Keratinocyte (primary cell): ENCODE measurements around the gene GKN1. TPM values are rescaled to one million over a fixed set of nuclear protein-coding genes. Genes with fewer than 3 reads are reported as not detected.
A peak's percentile ranks its signal among the peaks of the same experiment; 100 is the strongest.

ENCODE experiments used
- DNase-seq: peaks from one replicate; pipeline ENCODE4 v3.0.0-alpha.2; 2011; ENCODE audit warnings: low read depth, missing footprints, low spot score
- FAIRE-seq: peaks from 2 replicates; lab custom pipeline; 2011; peaks lifted over from hg19 to GRCh38; lab: Jason Lieb, UNC
- H2AFZ ChIP-seq: 2 replicates; pipeline ENCODE4 v1.6.0; 2012; ENCODE audit warnings: low read length, control low read depth, inconsistent platforms; ENCODE audit not compliant: control insufficient read depth
- H3K27ac ChIP-seq: 2 replicates; pipeline ENCODE4 v1.5.1; 2011; ENCODE audit warnings: low read length; ENCODE audit not compliant: control insufficient read depth, insufficient read depth
- H3K27me3 ChIP-seq: 3 replicates; pipeline ENCODE4 v1.6.0; 2011; ENCODE audit warnings: low read length; ENCODE audit not compliant: control insufficient read depth, insufficient read depth; ENCODE audit errors: extremely low read depth
- H3K36me3 ChIP-seq, 2 experiments: 2 replicates in 1 of 2; 3 replicates in 1 of 2; pipeline ENCODE4 v1.5.1; 2011; ENCODE audit warnings: low read length in 2 of 2, mild to moderate bottlenecking in 1 of 2; ENCODE audit not compliant: control insufficient read depth in 2 of 2, insufficient read depth in 2 of 2; ENCODE audit errors: extremely low read depth in 1 of 2
- H3K4me1 ChIP-seq: 3 replicates; pipeline ENCODE4 v1.5.1; 2011; ENCODE audit warnings: low read length; ENCODE audit not compliant: control insufficient read depth, insufficient read depth; ENCODE audit errors: extremely low read depth
- H3K4me2 ChIP-seq: 3 replicates; pipeline ENCODE4 v1.6.0; 2011; ENCODE audit warnings: low read depth, low read length; ENCODE audit not compliant: control insufficient read depth, insufficient read depth; ENCODE audit errors: extremely low read depth
- H3K4me3 ChIP-seq, 3 experiments: fragments of 200-600 bp in 1 of 3; sonication (generic) in 1 of 3; 2 replicates in 2 of 3; 3 replicates in 1 of 3; pipeline ENCODE4 v1.5.1; 2011 to 2016; ENCODE audit warnings: low read length in 3 of 3, mild to moderate bottlenecking in 3 of 3, control low read depth in 2 of 3, inconsistent platforms in 1 of 3, low read depth in 1 of 3, mixed read lengths in 1 of 3, mixed run types in 1 of 3, moderate library complexity in 1 of 3; ENCODE audit not compliant: control insufficient read depth in 2 of 3, insufficient read depth in 2 of 3; ENCODE audit errors: extremely low read depth in 1 of 3
- H3K79me2 ChIP-seq: 2 replicates; pipeline ENCODE4 v1.6.0; 2012; ENCODE audit warnings: low read length; ENCODE audit not compliant: control insufficient read depth, insufficient read depth
- H3K9ac ChIP-seq: 3 replicates; pipeline ENCODE4 v1.6.0; 2011; ENCODE audit warnings: low read length; ENCODE audit not compliant: control insufficient read depth, insufficient read depth; ENCODE audit errors: extremely low read depth
- H3K9me1 ChIP-seq: 3 replicates; pipeline ENCODE4 v1.6.0; 2011; ENCODE audit warnings: low read length; ENCODE audit not compliant: control insufficient read depth, insufficient read depth; ENCODE audit errors: extremely low read depth
- H3K9me3 ChIP-seq: 2 replicates; pipeline ENCODE4 v1.5.1; 2012; ENCODE audit warnings: low read depth, low read length; ENCODE audit not compliant: control insufficient read depth
- H4K20me1 ChIP-seq: 3 replicates; pipeline ENCODE4 v1.6.0; 2011; ENCODE audit warnings: low read length; ENCODE audit not compliant: control insufficient read depth, insufficient read depth; ENCODE audit errors: extremely low read depth
- EZH2 ChIP-seq: IDR thresholded peaks from one replicate; pipeline ENCODE4 v1.6.1; 2012; ENCODE audit warnings: inconsistent platforms, mild to moderate bottlenecking, low read length, moderate library complexity
- dilution Hi-C: fragments of 300-500 bp; cut with MboI; formaldehyde crosslinking; loops from one replicate; pipeline ENCODE4 v1.7.0; 2020; ENCODE audit warnings: low sequenced_read_pairs; ENCODE audit not compliant: extremely low pct_ligation_motif_present
- polyA plus RNA-seq, 5 experiments: library from polyadenylated mRNA; depleted of rRNA in 3 of 5; stranded (reverse) in 3 of 5; stranded (forward) in 1 of 5; unstranded in 1 of 5; fragments of >200 nt; gene quantifications; 1 replicate in 1 of 5; 2 replicates in 3 of 5; 3 replicates in 1 of 5; pipeline versions ENCODE4 v1.2.1 to v1.2.3, GENCODE V29; 2011 to 2012; ENCODE audit warnings: missing spikeins in 2 of 5, low read depth in 1 of 5, low replicate concordance in 1 of 5
- TF ChIP-seq, protein P1 (sequence below), 3 experiments: IDR thresholded peaks in 1 of 3; conservative IDR thresholded peaks in 1 of 3; optimal IDR thresholded peaks in 1 of 3; 2 replicates in 2 of 3; 3 replicates in 1 of 3; pipeline versions ENCODE3 to v1.5.1; 2011; ENCODE audit warnings: low read length in 3 of 3, mild to moderate bottlenecking in 3 of 3, moderate library complexity in 2 of 3, control low read depth in 1 of 3, inconsistent platforms in 1 of 3; ENCODE audit not compliant: insufficient read depth in 2 of 3; ENCODE audit errors: extremely low read depth in 1 of 3

GKN1 gene
- polyA plus RNA-seq, 1 donor (not counting 4 experiments of a cell fraction or from before 2014, with no cell fraction given), result 0.49 TPM

DNA sequence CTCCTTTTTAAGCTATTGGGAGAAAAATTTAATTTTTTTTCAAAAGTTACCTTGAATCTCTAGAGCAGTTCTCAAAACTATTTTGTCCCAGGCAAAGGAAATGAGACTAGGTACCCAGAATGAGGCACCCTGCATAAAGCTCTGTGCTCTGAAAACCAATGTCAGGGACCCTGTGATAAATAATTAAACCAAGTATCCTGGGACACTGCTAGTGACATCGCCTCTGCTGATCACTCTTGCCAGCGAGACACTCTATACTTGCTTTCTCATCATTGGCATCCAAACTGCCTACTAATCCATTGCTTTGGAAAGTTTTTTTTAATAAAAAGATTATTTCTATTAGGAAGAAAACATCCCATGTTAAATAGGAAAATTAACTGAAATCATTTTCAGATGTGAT lies 1.4 kb downstream of the GKN1 start:
- Histone ChIP-seq H3K4me3 (no peak overlapping the region), H3K9ac (no peak overlapping the region), H3K36me3 (no peaks in the 10 kb centered on the region), H3K27ac (no peak overlapping the region), H3K79me2 (no peaks in the 10 kb centered on the region), H3K9me3 (no peaks in the 10 kb centered on the region), H3K27me3 (peaks cover 3% of the 10 kb centered on the region), H3K4me2 (no peak overlapping the region), H2AFZ (no peak overlapping the region), H3K9me1 (no peaks in the 10 kb centered on the region), H4K20me1 (no peaks in the 10 kb centered on the region), H3K4me1 (peaks cover 23% of the 10 kb centered on the region)
- dilution Hi-C loops, result no loop called here
- no peak for TF ChIP-seq EZH2
- TF ChIP-seq, protein P1, sequence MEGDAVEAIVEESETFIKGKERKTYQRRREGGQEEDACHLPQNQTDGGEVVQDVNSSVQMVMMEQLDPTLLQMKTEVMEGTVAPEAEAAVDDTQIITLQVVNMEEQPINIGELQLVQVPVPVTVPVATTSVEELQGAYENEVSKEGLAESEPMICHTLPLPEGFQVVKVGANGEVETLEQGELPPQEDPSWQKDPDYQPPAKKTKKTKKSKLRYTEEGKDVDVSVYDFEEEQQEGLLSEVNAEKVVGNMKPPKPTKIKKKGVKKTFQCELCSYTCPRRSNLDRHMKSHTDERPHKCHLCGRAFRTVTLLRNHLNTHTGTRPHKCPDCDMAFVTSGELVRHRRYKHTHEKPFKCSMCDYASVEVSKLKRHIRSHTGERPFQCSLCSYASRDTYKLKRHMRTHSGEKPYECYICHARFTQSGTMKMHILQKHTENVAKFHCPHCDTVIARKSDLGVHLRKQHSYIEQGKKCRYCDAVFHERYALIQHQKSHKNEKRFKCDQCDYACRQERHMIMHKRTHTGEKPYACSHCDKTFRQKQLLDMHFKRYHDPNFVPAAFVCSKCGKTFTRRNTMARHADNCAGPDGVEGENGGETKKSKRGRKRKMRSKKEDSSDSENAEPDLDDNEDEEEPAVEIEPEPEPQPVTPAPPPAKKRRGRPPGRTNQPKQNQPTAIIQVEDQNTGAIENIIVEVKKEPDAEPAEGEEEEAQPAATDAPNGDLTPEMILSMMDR (optimal IDR thresholded peaks at IDR 0.05 in 1 of 3, IDR thresholded peaks at IDR 0.05 in 1 of 3, conservative IDR thresholded peaks at IDR 0.05 in 1 of 3; ENCODE audit: extremely low read depth in 1 of 3, insufficient read depth in 2 of 3, low read length in 3 of 3), result no peak
- no peak for DNase-seq
- no peak for FAIRE-seq

DNA sequence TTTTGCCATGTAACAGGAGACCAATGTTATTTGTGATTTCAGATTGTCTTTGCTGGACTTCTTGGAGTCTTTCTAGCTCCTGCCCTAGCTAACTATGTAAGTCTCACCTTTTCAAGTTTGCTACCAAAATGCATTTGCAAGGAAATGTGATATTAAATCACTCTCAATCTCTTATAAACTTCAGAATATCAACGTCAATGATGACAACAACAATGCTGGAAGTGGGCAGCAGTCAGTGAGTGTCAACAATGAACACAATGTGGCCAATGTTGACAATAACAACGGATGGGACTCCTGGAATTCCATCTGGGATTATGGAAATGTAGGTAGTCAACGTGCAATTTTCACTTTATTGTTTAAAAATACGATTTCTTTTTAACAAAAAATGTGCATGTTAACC lies 3.0 kb downstream of the GKN1 start:
- Histone ChIP-seq H3K27ac (no peak overlapping the region), H3K4me2 (no peak overlapping the region), H3K4me3 (no peak overlapping the region), H3K36me3 (no peaks in the 10 kb centered on the region), H3K9me1 (no peaks in the 10 kb centered on the region), H3K9me3 (no peaks in the 10 kb centered on the region), H3K9ac (no peak overlapping the region), H4K20me1 (no peaks in the 10 kb centered on the region), H3K4me1 (peaks cover 7% of the 10 kb centered on the region), H3K79me2 (no peaks in the 10 kb centered on the region), H3K27me3 (peaks cover 3% of the 10 kb centered on the region), H2AFZ (no peak overlapping the region)
- FAIRE-seq (peak; percentile 63), DNase-seq (no peak)
- TF ChIP-seq, protein P1 (optimal IDR thresholded peaks at IDR 0.05 in 1 of 3, IDR thresholded peaks at IDR 0.05 in 1 of 3, conservative IDR thresholded peaks at IDR 0.05 in 1 of 3; ENCODE audit: extremely low read depth in 1 of 3, insufficient read depth in 2 of 3, low read length in 3 of 3), result no peak
- TF ChIP-seq EZH2, result no peak
- dilution Hi-C loops, result no loop called here
